Fibroblast of lung (primary cell): Measurements from ENCODE around the gene HSP90AB1. TPM values are rescaled to one million over a fixed set of nuclear protein-coding genes. Genes with fewer than 3 reads are reported as not detected.

Experiments
- DNase-seq, 2 donors: peaks; one replicate each; pipeline versions ENCODE4 v3.0.0 to v3.0.0-alpha.2; 2010; ENCODE audit warnings: low read depth in 2 of 2
- H2AFZ ChIP-seq: 2 replicates; pipeline ENCODE4 v1.5.1; 2012; ENCODE audit warnings: low read length, control low read depth, inconsistent platforms
- H3K27ac ChIP-seq: 2 replicates; pipeline ENCODE4 v1.5.1; 2011; ENCODE audit warnings: low read length, control low read depth; ENCODE audit not compliant: insufficient read depth
- H3K27me3 ChIP-seq: 2 replicates; pipeline ENCODE4 v1.5.1; 2011; ENCODE audit warnings: mild to moderate bottlenecking, low read length; ENCODE audit not compliant: control insufficient read depth, insufficient read depth
- H3K36me3 ChIP-seq: 2 replicates; pipeline ENCODE4 v1.5.1; 2011; ENCODE audit warnings: low read length; ENCODE audit not compliant: control insufficient read depth, insufficient read depth
- H3K4me1 ChIP-seq: 2 replicates; pipeline ENCODE4 v1.5.1; 2011; ENCODE audit warnings: low read length; ENCODE audit not compliant: control insufficient read depth, insufficient read depth; ENCODE audit errors: extremely low read depth
- H3K4me2 ChIP-seq: 2 replicates; pipeline ENCODE4 v1.5.1; 2011; ENCODE audit warnings: low read length, control low read depth; ENCODE audit not compliant: insufficient read depth; ENCODE audit errors: extremely low read depth
- H3K4me3 ChIP-seq, 4 experiments: fragments of 200-600 bp in 1 of 4; sonication (generic) in 1 of 4; replicated peaks in 1 of 4; 2 replicates each; pipeline ENCODE4 v1.5.1; 2011 to 2016; ENCODE audit warnings: low read length in 4 of 4, low read depth in 3 of 4, mild to moderate bottlenecking in 3 of 4, control low read depth in 2 of 4, inconsistent platforms in 1 of 4, mixed read lengths in 1 of 4; ENCODE audit not compliant: insufficient read depth in 1 of 4; ENCODE audit errors: control extremely low read depth in 1 of 4
- H3K79me2 ChIP-seq: 2 replicates; pipeline ENCODE4 v1.5.1; 2012; ENCODE audit warnings: mild to moderate bottlenecking, low read length, inconsistent platforms; ENCODE audit not compliant: control insufficient read depth, insufficient read depth
- H3K9ac ChIP-seq: 2 replicates; pipeline ENCODE4 v1.5.1; 2011; ENCODE audit warnings: mild to moderate bottlenecking, low read length, control low read depth; ENCODE audit not compliant: insufficient read depth
- H3K9me3 ChIP-seq: 2 replicates; pipeline ENCODE4 v1.5.1; 2012; ENCODE audit warnings: low read depth, low read length; ENCODE audit not compliant: control insufficient read depth, insufficient read depth
- H4K20me1 ChIP-seq: 2 replicates; pipeline ENCODE4 v1.5.1; 2011; ENCODE audit warnings: low read length; ENCODE audit not compliant: control insufficient read depth, insufficient read depth; ENCODE audit errors: extremely low read depth
- CTCF ChIP-seq, 2 donors: IDR thresholded peaks in 1 of 2; conservative IDR thresholded peaks in 1 of 2; 1 replicate in 1 of 2; 2 replicates in 1 of 2; pipeline ENCODE4 v1.5.1; 2011 to 2012; ENCODE audit warnings: low read length in 2 of 2, control low read depth in 1 of 2, inconsistent platforms in 1 of 2, low read depth in 1 of 2, mild to moderate bottlenecking in 1 of 2
- EZH2 ChIP-seq: IDR thresholded peaks from 2 replicates; pipeline ENCODE4 v1.5.1; 2012; ENCODE audit warnings: low read length, control low read depth, mild to moderate bottlenecking; ENCODE audit errors: missing control alignments
- polyA plus RNA-seq, 2 donors: library from polyadenylated mRNA; depleted of rRNA in 1 of 2; stranded (reverse) in 1 of 2; unstranded in 1 of 2; fragments of >200 nt; gene quantifications; 2 replicates each; pipeline ENCODE4 v1.2.1, GENCODE V29; 2011 to 2012; ENCODE audit warnings: missing spikeins in 1 of 2
- total RNA-seq: library from RNA; depleted of rRNA; stranded (reverse); fragments of >200 nt; gene quantifications from 2 replicates; pipeline ENCODE4 v1.2.1, GENCODE V29; 2014

HSP90AB1 gene
- total and polyA plus RNA-seq, 2 donors (not counting 1 experiment from before 2014, with no cell fraction given) = 452 to 775 TPM

- H3K36me3 ChIP-seq = no peaks in the 10 kb centered on the region
- H3K4me3 ChIP-seq = no peak overlapping the region
- H3K27ac ChIP-seq = no peak overlapping the region
- H4K20me1 ChIP-seq = peaks cover 2% of the 10 kb centered on the region
- no peaks in the 10 kb centered on the region for H3K9me3 ChIP-seq
- H3K4me2 ChIP-seq = no peak overlapping the region
- peaks cover 67% of the 10 kb centered on the region for H3K27me3 ChIP-seq
- no peak for DNase-seq
- H2AFZ ChIP-seq = no peak overlapping the region
- no peak overlapping the region for H3K9ac ChIP-seq
- no peaks in the 10 kb centered on the region for H3K79me2 ChIP-seq
- no peaks in the 10 kb centered on the region for H3K4me1 ChIP-seq
- no peak for TF ChIP-seq EZH2
- no peak for TF ChIP-seq CTCF (conservative IDR thresholded peaks at IDR 0.05 in 1 of 2, IDR thresholded peaks at IDR 0.05 in 1 of 2; ENCODE audit: low read depth in 1 of 2, low read length in 2 of 2)
These were observed 25.6 kb downstream of the HSP90AB1 start for GRCh38 chr6:44272529-44272928.

DNA sequence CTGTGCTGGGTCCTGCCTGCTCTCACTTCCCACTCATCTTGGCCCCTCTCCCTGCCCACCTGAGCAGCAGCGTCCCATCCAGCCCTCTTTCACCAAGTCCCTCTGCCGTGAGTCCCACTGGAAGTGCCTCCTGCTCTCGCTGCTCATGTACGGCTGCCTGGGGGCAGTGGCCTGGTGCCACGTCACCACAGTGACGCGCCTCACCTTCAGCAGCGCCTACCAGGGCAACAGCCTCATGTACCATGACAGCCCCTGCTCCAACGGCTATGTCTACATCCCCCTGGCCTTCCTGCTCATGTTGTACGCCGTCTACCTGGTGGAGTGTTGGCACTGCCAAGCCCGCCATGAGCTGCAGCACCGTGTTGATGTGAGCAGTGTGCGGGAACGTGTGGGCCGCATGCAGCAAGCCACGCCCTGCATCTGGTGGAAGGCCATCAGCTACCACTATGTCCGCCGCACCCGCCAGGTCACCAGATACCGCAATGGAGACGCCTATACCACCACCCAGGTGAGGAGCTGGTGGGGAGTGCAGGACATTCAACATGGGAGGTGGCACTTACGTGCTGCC, 26.2 kb downstream of the HSP90AB1 start:
- Histone ChIP-seq H3K4me3 (no peak overlapping the region), H4K20me1 (peaks cover 2% of the 10 kb centered on the region), H3K79me2 (no peaks in the 10 kb centered on the region), H3K27me3 (peaks cover 71% of the 10 kb centered on the region), H3K27ac (no peak overlapping the region), H3K9me3 (no peaks in the 10 kb centered on the region), H3K9ac (no peak overlapping the region), H3K4me2 (no peak overlapping the region), H3K36me3 (no peaks in the 10 kb centered on the region), H2AFZ (no peak overlapping the region), H3K4me1 (no peaks in the 10 kb centered on the region)
- no peak for DNase-seq
- TF ChIP-seq EZH2 = no peak
- no peak for TF ChIP-seq CTCF (conservative IDR thresholded peaks at IDR 0.05 in 1 of 2, IDR thresholded peaks at IDR 0.05 in 1 of 2; ENCODE audit: low read depth in 1 of 2, low read length in 2 of 2)

DNA sequence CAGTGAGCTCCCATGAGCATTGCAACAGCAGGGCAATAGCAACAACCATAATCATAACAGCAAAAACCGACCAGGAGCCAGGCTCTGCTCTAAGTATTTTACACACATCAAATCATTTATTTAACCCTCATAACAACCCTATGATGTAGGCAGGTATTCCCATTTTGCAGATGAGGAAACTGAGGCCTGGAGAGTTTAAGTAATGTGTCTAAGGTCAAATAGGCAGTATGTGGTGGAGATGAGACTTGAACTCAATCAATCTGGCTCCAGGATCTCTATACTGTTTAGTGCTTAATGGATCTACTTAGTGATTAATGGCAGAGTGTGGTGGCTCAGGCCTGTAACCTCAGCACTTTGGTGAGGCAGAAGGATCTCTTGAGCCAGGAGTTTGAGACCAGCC, 26.7 kb downstream of the HSP90AB1 start:
- Histone ChIP-seq H3K9me3 (no peaks in the 10 kb centered on the region), H3K27ac (no peak overlapping the region), H3K4me1 (no peaks in the 10 kb centered on the region), H3K9ac (no peak overlapping the region), H3K36me3 (no peaks in the 10 kb centered on the region), H3K4me3 (no peak overlapping the region), H3K4me2 (no peak overlapping the region), H2AFZ (no peak overlapping the region), H3K27me3 (peaks cover 66% of the 10 kb centered on the region), H3K79me2 (no peaks in the 10 kb centered on the region), H4K20me1 (peaks cover 2% of the 10 kb centered on the region)
- no peak for TF ChIP-seq CTCF (conservative IDR thresholded peaks at IDR 0.05 in 1 of 2, IDR thresholded peaks at IDR 0.05 in 1 of 2; ENCODE audit: low read depth in 1 of 2, low read length in 2 of 2)
- no peak for TF ChIP-seq EZH2
- DNase-seq = no peak
